Gastroesophageal sphincter (tissue), 3 donors: Measurements from ENCODE around the gene ARHGEF17.

ENCODE experiments used
- CTCF ChIP-seq, 4 experiments: fragments of 200-600 bp in 2 of 4; fragments of 450-650 bp in 2 of 4; sonication (generic) in 1 of 4; IDR thresholded peaks; one replicate each; pipeline ENCODE4 v1.5.1; 2017 to 2019; ENCODE audit warnings: antibody characterized with exemption in 4 of 4, mild to moderate bottlenecking in 2 of 4, moderate library complexity in 2 of 4
- EP300 ChIP-seq: sonication (generic); formaldehyde crosslinking; IDR thresholded peaks from one replicate; pipeline ENCODE4 v1.6.1; 2017; ENCODE audit warnings: antibody characterized with exemption, mild to moderate bottlenecking
- POLR2A ChIP-seq, 2 donors: fragments of 450-650 bp; IDR thresholded peaks; one replicate each; pipeline ENCODE4 v1.6.1; 2017; ENCODE audit warnings: antibody characterized with exemption in 2 of 2, mild to moderate bottlenecking in 2 of 2, moderate library complexity in 1 of 2
- POLR2AphosphoS5 ChIP-seq: sonication (generic); formaldehyde crosslinking; IDR thresholded peaks from one replicate; pipeline ENCODE4 v1.6.1; 2017; ENCODE audit warnings: antibody characterized with exemption

GRCh38 chr11:73324665-73325035 lies 16.6 kb downstream of the ARHGEF17 start:
- TF ChIP-seq CTCF (IDR thresholded peaks at IDR 0.05) (no peak), POLR2AphosphoS5 (no peak), POLR2A (IDR thresholded peaks at IDR 0.05) (no peak), EP300 (no peak)
